HEK293 (cell line): Measurements from ENCODE around the gene ABCC11.

Experiments used
- CTCF ChIA-PET: fragments of 350-600 bp; formaldehyde crosslinking; extraction: SDS; loops from one replicate; lab custom pipeline; 2021; ENCODE audit warnings: antibody characterized with exemption; lab: Yijun Ruan, JAX
- POLR2A ChIA-PET: fragments of 300-600 bp; formaldehyde crosslinking; extraction: SDS; loops from one replicate; lab custom pipeline; 2020; ENCODE audit warnings: antibody characterized with exemption, inconsistent platforms; lab: Yijun Ruan, JAX
- H3K27ac ChIP-seq: fragments of 200-500 bp; sonication (Bioruptor generic); 2 replicates; pipeline ENCODE4 v1.5.1; 2014; ENCODE audit warnings: low read depth, low read length, control low read depth, inconsistent platforms; ENCODE audit errors: extremely low read depth
- H3K36me3 ChIP-seq, 2 experiments: fragments of 200-500 bp in 1 of 2; sonication (Bioruptor generic) in 1 of 2; 1 replicate in 1 of 2; 2 replicates in 1 of 2; pipeline ENCODE4 v1.5.1; 2014 to 2017; ENCODE audit warnings: inconsistent platforms in 2 of 2, low read length in 2 of 2; ENCODE audit not compliant: control insufficient read depth in 2 of 2, insufficient read depth in 1 of 2
- H3K4me1 ChIP-seq: fragments of 200-500 bp; sonication (Bioruptor generic); 2 replicates; pipeline ENCODE4 v1.5.1; 2014; ENCODE audit warnings: mild to moderate bottlenecking, low read length, inconsistent platforms; ENCODE audit not compliant: control insufficient read depth, insufficient read depth
- H3K4me3 ChIP-seq: 2 replicates; pipeline ENCODE4 v1.5.1; 2011; ENCODE audit warnings: low read depth, mild to moderate bottlenecking, control low read depth, low read length, moderate library complexity
- H3K9me3 ChIP-seq: fragments of 200-500 bp; sonication (Bioruptor generic); 2 replicates; pipeline ENCODE4 v1.5.1; 2014; ENCODE audit warnings: low read depth, low read length, inconsistent platforms; ENCODE audit not compliant: control insufficient read depth, insufficient read depth
- ATF2 ChIP-seq: fragments of 450-650 bp; formaldehyde crosslinking; IDR thresholded peaks from 2 replicates; pipeline ENCODE4 v1.5.1; 2016; ENCODE audit warnings: missing biosample characterization, missing genetic modification characterization, low read depth
- FEZF1 ChIP-seq: fragments of 450-650 bp; formaldehyde crosslinking; IDR thresholded peaks from 2 replicates; pipeline ENCODE4 v1.5.1; 2016; ENCODE audit warnings: missing biosample characterization, missing genetic modification characterization
- GLIS1 ChIP-seq: fragments of 450-650 bp; formaldehyde crosslinking; IDR thresholded peaks from 2 replicates; pipeline ENCODE4 v1.5.1; 2016; ENCODE audit warnings: missing biosample characterization, missing genetic modification characterization
- HOXD13 ChIP-seq: sonication (generic); formaldehyde crosslinking; IDR thresholded peaks from 2 replicates; pipeline ENCODE4 v1.8.0; 2022; ENCODE audit warnings: missing genetic modification reagents, borderline replicate concordance
- KLF9 ChIP-seq: fragments of 450-650 bp; formaldehyde crosslinking; IDR thresholded peaks from 2 replicates; pipeline ENCODE4 v1.5.1; 2016; ENCODE audit warnings: missing biosample characterization, missing genetic modification characterization, low read depth
- ZBTB11 ChIP-seq: fragments of 450-650 bp; formaldehyde crosslinking; conservative IDR thresholded peaks from 2 replicates; pipeline ENCODE4 v1.5.1; 2016; ENCODE audit warnings: low read depth, missing biosample characterization, missing genetic modification characterization
- ZBTB17 ChIP-seq: fragments of 450-650 bp; formaldehyde crosslinking; IDR thresholded peaks from 2 replicates; pipeline ENCODE4 v1.5.1; 2016; ENCODE audit warnings: missing biosample characterization, missing genetic modification characterization
- ZBTB20 ChIP-seq: fragments of 450-650 bp; formaldehyde crosslinking; IDR thresholded peaks from 2 replicates; pipeline ENCODE4 v1.5.1; 2016; ENCODE audit warnings: missing biosample characterization, missing genetic modification characterization
- ZBTB44 ChIP-seq: fragments of 450-650 bp; IDR thresholded peaks from 2 replicates; pipeline ENCODE4 v1.5.1; 2018; ENCODE audit warnings: missing biosample characterization, mild to moderate bottlenecking, missing genetic modification characterization
- ZFP69B ChIP-seq: fragments of 450-650 bp; formaldehyde crosslinking; IDR thresholded peaks from 2 replicates; pipeline ENCODE4 v1.5.1; 2016; ENCODE audit warnings: missing biosample characterization, missing genetic modification characterization
- ZNF10 ChIP-seq: fragments of 450-650 bp; formaldehyde crosslinking; IDR thresholded peaks from 2 replicates; pipeline ENCODE4 v1.5.1; 2017; ENCODE audit warnings: missing biosample characterization, missing genetic modification characterization
- ZNF138 ChIP-seq: fragments of 450-650 bp; formaldehyde crosslinking; IDR thresholded peaks from 2 replicates; pipeline ENCODE4 v1.5.1; 2016; ENCODE audit warnings: missing biosample characterization, missing genetic modification characterization, borderline replicate concordance
- ZNF169 ChIP-seq: fragments of 450-650 bp; formaldehyde crosslinking; IDR thresholded peaks from 2 replicates; pipeline ENCODE4 v1.5.1; 2016; ENCODE audit warnings: missing biosample characterization, missing genetic modification characterization
- ZNF2 ChIP-seq: fragments of 450-650 bp; formaldehyde crosslinking; IDR thresholded peaks from 2 replicates; pipeline ENCODE4 v1.5.1; 2016; ENCODE audit warnings: missing biosample characterization, missing genetic modification characterization
- ZNF335 ChIP-seq: fragments of 450-650 bp; formaldehyde crosslinking; conservative IDR thresholded peaks from 2 replicates; pipeline ENCODE4 v1.5.1; 2016; ENCODE audit warnings: missing biosample characterization, missing genetic modification characterization
- ZNF571 ChIP-seq: fragments of 450-650 bp; formaldehyde crosslinking; IDR thresholded peaks from 2 replicates; pipeline ENCODE4 v1.5.0; 2017; ENCODE audit warnings: missing biosample characterization, missing genetic modification characterization
- ZNF580 ChIP-seq: fragments of 450-650 bp; formaldehyde crosslinking; IDR thresholded peaks from 2 replicates; pipeline ENCODE4 v1.5.1; 2016; ENCODE audit warnings: missing biosample characterization, missing genetic modification characterization
- ZNF621 ChIP-seq: fragments of 450-650 bp; formaldehyde crosslinking; IDR thresholded peaks from 2 replicates; pipeline ENCODE4 v1.5.1; 2017; ENCODE audit warnings: missing biosample characterization, missing genetic modification characterization
- ZNF629 ChIP-seq: fragments of 450-650 bp; formaldehyde crosslinking; IDR thresholded peaks from 2 replicates; pipeline ENCODE4 v1.5.1; 2017; ENCODE audit warnings: missing biosample characterization, missing genetic modification characterization
- ZSCAN4 ChIP-seq: fragments of 450-650 bp; formaldehyde crosslinking; IDR thresholded peaks from 2 replicates; pipeline ENCODE4 v1.5.1; 2017; ENCODE audit warnings: missing biosample characterization, missing genetic modification characterization
- TF ChIP-seq, protein P1 (sequence below): fragments of 450-650 bp; formaldehyde crosslinking; IDR thresholded peaks from 2 replicates; pipeline ENCODE4 v1.5.0; 2017; ENCODE audit warnings: missing biosample characterization, missing genetic modification characterization, borderline replicate concordance

ABCC11 gene

GRCh38 chr16:48197294-48197693 is 50.0 kb downstream of the ABCC11 start (continued):
- TF ChIP-seq ATF2 (tag by site-specific recombination) (no peak), ZBTB17 (tag by site-specific recombination) (no peak), GLIS1 (tag by site-specific recombination) (no peak), ZNF2 (tag by site-specific recombination) (no peak), ZNF629 (tag by site-specific recombination) (no peak)

GRCh38 chr16:48194828-48195556 is 52.3 kb downstream of the ABCC11 start:
- ChIA-PET POLR2A (no interaction called here), CTCF (interaction anchor here (0.7 to 1.1 kb wide), 4 partner anchors 185 to 554 kb away, joined by 3 to 4 read pairs (median 4); no protein-coding TSS in a partner anchor)
- H3K27ac ChIP-seq, result no peak overlapping the region

More at GRCh38 chr16:48194828-48195556, 52.3 kb downstream of the ABCC11 start:
- no peaks in the 10 kb centered on the region for H3K36me3 ChIP-seq
- peaks cover 3% of the 10 kb centered on the region; the same call in 1 of the 2 replicates for H3K4me1 ChIP-seq
- no peaks in the 10 kb centered on the region for H3K9me3 ChIP-seq
- H3K4me3 ChIP-seq, result no peak overlapping the region
- TF ChIP-seq ZNF571 (tag by site-specific recombination) (no peak), ZNF335 (no peak), ZNF580 (peak; percentile 51; the same call in 1 of the 2 replicates), ZBTB11 (peak; percentile 88), ZNF169 (no peak), ZNF10 (tag by site-specific recombination) (no peak), ZNF621 (no peak), HOXD13 (CRISPR knock-in tag) (no peak), ZSCAN4 (no peak), ZBTB44 (peak; percentile 93), KLF9 (no peak), ZNF138 (tag by site-specific recombination) (no peak), ZBTB20 (tag by site-specific recombination) (peak; percentile 54), ZFP69B (tag by site-specific recombination) (no peak), FEZF1 (tag by site-specific recombination) (peak; percentile 83)
- TF ChIP-seq, protein P1, sequence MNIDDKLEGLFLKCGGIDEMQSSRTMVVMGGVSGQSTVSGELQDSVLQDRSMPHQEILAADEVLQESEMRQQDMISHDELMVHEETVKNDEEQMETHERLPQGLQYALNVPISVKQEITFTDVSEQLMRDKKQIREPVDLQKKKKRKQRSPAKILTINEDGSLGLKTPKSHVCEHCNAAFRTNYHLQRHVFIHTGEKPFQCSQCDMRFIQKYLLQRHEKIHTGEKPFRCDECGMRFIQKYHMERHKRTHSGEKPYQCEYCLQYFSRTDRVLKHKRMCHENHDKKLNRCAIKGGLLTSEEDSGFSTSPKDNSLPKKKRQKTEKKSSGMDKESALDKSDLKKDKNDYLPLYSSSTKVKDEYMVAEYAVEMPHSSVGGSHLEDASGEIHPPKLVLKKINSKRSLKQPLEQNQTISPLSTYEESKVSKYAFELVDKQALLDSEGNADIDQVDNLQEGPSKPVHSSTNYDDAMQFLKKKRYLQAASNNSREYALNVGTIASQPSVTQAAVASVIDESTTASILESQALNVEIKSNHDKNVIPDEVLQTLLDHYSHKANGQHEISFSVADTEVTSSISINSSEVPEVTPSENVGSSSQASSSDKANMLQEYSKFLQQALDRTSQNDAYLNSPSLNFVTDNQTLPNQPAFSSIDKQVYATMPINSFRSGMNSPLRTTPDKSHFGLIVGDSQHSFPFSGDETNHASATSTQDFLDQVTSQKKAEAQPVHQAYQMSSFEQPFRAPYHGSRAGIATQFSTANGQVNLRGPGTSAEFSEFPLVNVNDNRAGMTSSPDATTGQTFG, result no peak
